Cardiac fibroblast (primary cell): ENCODE results near the gene CTU1.
A peak's percentile ranks its signal among the peaks of the same experiment; 100 is the strongest.

Source experiments
- DNase-seq, 2 donors: peaks; one replicate each; pipeline versions ENCODE4 v3.0.0 to v3.0.0-alpha.2; 2010; ENCODE audit warnings: low read depth in 2 of 2
- H3K4me3 ChIP-seq, 2 donors: replicated peaks in 1 of 2; 1 replicate in 1 of 2; 2 replicates in 1 of 2; pipeline ENCODE4 v1.5.1; 2011; ENCODE audit warnings: low read depth in 2 of 2, low read length in 2 of 2, mild to moderate bottlenecking in 2 of 2, moderate library complexity in 1 of 2
- TF ChIP-seq, protein P1 (sequence below): IDR thresholded peaks from one replicate; pipeline ENCODE4 v1.5.1; 2011; ENCODE audit warnings: low read depth, mild to moderate bottlenecking, low read length, inconsistent platforms

CTU1 gene

DNA sequence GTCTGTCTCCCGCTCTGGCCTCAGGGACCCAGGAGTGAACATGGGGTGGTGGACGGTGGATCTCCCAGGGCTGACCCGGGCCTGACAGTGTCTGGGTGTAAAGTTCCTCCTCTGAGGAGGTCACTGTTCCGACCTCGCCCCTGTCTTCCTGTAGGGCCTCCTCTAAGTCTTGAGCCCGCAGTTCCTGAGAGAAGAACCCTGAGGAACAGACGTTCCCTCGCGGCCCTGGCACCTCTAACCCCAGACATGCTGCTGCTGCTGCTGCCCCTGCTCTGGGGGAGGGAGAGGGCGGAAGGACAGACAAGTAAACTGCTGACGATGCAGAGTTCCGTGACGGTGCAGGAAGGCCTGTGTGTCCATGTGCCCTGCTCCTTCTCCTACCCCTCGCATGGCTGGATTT is 16.5 kb upstream of the CTU1 start, which contains the start of gene SIGLEC9:
Gene SIGLEC9 (plus strand): TSS at position 178 of the 400 bp plus-strand sequence. CDS start 69 bp downstream, at position 247.
- DNase-seq = no peak
- no peak within 1 kb of the TSS for H3K4me3 ChIP-seq
- TF ChIP-seq, protein P1, sequence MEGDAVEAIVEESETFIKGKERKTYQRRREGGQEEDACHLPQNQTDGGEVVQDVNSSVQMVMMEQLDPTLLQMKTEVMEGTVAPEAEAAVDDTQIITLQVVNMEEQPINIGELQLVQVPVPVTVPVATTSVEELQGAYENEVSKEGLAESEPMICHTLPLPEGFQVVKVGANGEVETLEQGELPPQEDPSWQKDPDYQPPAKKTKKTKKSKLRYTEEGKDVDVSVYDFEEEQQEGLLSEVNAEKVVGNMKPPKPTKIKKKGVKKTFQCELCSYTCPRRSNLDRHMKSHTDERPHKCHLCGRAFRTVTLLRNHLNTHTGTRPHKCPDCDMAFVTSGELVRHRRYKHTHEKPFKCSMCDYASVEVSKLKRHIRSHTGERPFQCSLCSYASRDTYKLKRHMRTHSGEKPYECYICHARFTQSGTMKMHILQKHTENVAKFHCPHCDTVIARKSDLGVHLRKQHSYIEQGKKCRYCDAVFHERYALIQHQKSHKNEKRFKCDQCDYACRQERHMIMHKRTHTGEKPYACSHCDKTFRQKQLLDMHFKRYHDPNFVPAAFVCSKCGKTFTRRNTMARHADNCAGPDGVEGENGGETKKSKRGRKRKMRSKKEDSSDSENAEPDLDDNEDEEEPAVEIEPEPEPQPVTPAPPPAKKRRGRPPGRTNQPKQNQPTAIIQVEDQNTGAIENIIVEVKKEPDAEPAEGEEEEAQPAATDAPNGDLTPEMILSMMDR = no peak

DNA sequence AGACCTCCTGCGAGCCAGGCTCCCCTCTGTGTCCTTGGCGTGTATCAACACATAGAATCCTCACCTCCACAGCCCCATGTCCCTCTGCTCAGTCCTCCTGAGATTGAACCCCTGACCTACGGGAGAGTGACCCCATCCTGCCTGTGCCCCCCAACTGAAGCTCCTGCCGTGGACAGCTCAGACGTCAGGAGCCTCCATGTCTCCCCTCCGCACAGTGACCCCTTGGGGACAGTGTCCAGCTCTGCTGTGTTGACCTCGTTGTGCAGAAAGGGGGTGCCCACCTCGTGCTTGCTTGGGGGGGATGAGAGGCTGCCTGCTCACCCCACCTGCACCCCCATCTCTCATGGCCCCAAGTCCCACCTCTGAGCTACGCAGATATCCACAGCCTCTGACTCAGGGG is 16.0 kb upstream of the CTU1 start:
- no peak for DNase-seq
- TF ChIP-seq, protein P1 = no peak
- no peak overlapping the region for H3K4me3 ChIP-seq

DNA sequence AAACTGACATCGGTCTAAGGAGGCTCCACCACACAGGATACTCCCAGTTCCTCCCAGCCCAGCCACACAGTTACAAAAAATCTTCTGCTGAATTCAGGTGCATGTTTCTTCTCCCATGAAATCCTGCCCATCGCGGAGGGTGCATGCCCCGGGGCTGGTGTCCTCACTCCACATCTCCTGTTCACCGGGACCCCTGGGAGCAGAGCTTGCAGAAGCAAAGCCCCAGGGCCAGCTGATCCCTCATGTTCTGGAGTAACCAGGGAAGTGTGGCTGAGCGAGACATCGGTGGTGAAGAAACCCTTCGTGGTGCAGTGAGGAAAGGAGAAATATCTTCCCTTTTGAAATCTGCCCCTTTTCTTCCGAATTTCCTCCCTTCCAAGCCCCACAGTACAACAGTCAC is 15.6 kb upstream of the CTU1 start:
- TF ChIP-seq, protein P1 = no peak
- DNase-seq = no peak
- H3K4me3 ChIP-seq = no peak overlapping the region

DNA sequence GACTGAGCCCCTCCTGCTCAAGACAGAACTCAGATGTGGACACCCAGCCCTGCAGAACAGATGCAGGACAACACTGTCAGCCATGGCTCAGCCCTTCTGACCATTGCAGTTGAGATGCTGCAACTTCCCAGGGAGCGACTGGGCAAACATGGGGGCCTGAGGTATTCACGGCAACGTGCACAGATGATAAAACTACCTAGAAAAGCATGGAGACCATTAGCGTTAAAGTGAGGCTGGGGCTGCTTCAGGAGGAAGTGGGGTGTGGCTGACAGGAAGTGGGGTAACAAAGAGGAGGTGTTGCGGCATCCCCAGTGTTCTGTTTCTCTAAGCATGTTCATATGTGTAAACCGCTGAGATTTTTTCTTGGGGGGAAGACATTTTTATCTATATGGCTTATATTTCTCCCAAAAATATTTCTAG is 15.2 kb upstream of the CTU1 start:
- no peak for DNase-seq
- H3K4me3 ChIP-seq = no peak overlapping the region

GRCh38 chr19:51122112-51122981 is 14.1 kb upstream of the CTU1 start:
- H3K4me3 ChIP-seq = no peak overlapping the region
- TF ChIP-seq, protein P1 = no peak
- peak; percentile 36 to 60 for DNase-seq

More for the DNA sequence above, 15.2 kb upstream of the CTU1 start:
- TF ChIP-seq, protein P1 = no peak

DNA sequence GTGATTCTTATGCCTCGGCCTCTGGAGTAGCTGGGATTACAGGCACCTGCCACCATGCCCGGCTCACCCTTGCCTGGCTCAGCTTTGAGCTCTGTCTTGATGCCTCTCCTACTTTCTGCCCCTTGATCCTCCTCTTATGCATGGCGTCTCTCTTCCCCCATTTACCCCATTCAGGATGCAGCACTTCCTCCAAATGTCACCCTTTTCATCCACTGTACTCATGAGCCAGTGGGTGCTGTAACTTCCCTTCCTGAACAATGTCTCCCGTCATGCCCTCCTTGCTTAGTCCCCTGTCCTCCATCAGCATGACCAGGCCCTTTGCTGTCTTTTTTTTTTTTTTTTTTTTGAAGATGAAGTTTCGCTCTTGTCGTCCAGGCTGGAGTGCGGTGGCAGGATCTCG is 13.0 kb upstream of the CTU1 start:
- no peak for DNase-seq
- TF ChIP-seq, protein P1 = no peak
- no peak overlapping the region for H3K4me3 ChIP-seq
